ENCODE results near the gene CDKL5.

CDKL5 gene

DNA sequence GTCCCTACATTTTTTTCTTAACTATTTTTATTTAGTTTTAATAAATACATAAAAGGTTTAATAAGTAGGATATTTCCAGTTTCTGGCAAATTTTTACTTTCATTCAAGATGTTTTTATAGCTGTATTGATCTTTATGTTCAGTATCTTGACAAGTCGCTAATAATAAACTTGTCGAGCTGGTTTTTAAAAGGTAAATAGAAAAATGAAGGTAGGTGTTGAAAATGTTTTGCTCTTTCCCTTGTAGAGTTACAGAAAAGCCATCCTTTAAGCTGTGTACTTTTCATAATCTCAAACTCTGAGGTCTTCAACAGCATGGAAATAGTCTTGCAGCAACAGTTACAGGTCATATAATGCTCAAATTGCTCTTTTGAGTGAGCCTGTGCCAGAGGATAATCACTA lies 193.9 kb downstream of the CDKL5 start:
- TF ChIP-seq, protein P1, sequence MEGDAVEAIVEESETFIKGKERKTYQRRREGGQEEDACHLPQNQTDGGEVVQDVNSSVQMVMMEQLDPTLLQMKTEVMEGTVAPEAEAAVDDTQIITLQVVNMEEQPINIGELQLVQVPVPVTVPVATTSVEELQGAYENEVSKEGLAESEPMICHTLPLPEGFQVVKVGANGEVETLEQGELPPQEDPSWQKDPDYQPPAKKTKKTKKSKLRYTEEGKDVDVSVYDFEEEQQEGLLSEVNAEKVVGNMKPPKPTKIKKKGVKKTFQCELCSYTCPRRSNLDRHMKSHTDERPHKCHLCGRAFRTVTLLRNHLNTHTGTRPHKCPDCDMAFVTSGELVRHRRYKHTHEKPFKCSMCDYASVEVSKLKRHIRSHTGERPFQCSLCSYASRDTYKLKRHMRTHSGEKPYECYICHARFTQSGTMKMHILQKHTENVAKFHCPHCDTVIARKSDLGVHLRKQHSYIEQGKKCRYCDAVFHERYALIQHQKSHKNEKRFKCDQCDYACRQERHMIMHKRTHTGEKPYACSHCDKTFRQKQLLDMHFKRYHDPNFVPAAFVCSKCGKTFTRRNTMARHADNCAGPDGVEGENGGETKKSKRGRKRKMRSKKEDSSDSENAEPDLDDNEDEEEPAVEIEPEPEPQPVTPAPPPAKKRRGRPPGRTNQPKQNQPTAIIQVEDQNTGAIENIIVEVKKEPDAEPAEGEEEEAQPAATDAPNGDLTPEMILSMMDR (IDR thresholded peaks at IDR 0.05; ENCODE audit: low read depth, low read length, missing control alignments): no peak
- no peak overlapping the region for H3K4me3 ChIP-seq (ENCODE audit: low read depth, low read length)
- DNase-seq (ENCODE audit: low read depth): no peak

DNA sequence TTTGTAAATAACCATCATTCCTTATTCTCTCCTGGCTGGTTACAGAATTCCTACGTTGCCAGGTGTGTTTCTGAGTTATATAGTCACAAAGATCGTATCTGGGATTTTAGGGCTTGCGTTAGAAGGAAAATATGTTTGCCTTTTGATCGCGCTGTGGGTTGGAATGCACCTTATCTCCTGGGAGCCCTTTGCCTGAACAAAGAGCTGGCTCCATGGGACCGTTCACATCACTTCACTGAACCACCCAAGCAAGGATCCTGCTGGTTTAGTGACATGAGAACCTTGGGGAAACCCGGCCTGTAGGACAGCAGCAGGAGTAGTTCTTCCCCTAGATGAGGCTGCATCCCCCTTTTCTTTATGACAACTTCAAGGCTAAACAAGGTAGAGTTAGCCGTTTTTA lies 194.9 kb downstream of the CDKL5 start:
- TF ChIP-seq, protein P1 (IDR thresholded peaks at IDR 0.05; ENCODE audit: low read depth, low read length, missing control alignments): no peak
- no peak for DNase-seq (ENCODE audit: low read depth)
- no peak overlapping the region for H3K4me3 ChIP-seq (ENCODE audit: low read depth, low read length)

DNA sequence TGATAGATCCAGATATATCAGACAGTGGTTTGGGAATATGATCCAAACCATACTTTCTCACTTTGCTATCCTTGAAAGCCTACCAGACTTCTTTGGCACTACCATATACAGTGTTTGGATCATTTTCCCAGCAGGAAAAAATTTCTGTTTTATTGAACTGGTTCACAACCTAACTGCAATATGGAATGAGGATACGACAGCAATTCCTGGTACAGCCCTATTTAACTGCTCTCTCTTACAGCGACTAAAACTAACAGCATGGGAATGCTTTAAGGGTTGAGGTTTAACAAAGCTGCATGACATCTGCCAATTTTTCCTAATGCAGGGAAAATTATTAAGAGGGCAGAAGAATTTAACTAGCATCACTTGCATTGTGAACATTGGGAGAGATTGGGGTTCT lies 199.2 kb downstream of the CDKL5 start:
- no peak for DNase-seq (ENCODE audit: low read depth)

DNA sequence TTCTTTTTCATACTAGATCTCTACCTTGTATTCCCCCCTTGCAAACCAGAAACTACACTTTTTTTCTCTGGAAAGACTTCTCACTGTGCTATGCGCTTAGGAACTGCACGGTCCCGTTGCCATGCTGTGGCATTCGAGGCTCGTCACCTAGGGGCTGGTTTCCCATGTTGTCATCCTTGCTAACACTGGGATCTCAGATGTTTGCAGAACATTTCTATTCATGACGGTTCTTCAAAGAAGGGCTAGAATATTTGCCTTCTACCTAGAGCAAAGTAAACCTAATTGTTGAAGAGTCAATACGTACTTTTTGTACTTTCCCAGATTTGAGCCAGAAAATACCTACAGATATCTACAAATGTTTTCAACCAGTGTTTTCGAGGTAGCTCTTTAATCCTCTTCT lies 205.5 kb downstream of the CDKL5 start:
- TF ChIP-seq, protein P1 (IDR thresholded peaks at IDR 0.05; ENCODE audit: low read depth, low read length, missing control alignments): no peak
- no peak for DNase-seq (ENCODE audit: low read depth)
- H3K4me3 ChIP-seq (ENCODE audit: low read depth, low read length): no peak overlapping the region

More for the DNA sequence above, 199.2 kb downstream of the CDKL5 start:
- H3K4me3 ChIP-seq (ENCODE audit: low read depth, low read length): no peak overlapping the region
- TF ChIP-seq, protein P1 (IDR thresholded peaks at IDR 0.05; ENCODE audit: low read depth, low read length, missing control alignments): no peak

DNA sequence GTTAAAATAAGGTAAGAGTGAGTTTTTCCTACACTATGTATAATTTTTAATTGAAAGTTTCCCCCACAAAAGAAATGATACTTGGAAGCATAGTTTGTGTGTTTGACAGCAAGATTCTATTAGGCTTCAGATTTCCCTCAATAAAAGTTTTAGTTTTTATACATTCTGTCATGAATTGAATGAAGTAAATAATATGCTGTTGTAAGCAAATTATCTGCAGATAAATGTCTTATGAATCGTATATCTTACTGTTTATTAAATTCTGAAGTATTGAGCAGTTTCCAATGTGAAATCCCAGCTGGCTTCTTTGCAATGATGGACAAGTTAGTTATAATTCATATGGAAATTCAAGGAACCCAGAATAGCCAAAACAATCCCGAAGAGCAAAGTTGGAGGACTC lies 213.0 kb downstream of the CDKL5 start:
- TF ChIP-seq, protein P1 (IDR thresholded peaks at IDR 0.05; ENCODE audit: low read depth, low read length, missing control alignments): no peak
- no peak for DNase-seq (ENCODE audit: low read depth)
- H3K4me3 ChIP-seq (ENCODE audit: low read depth, low read length): no peak overlapping the region

DNA sequence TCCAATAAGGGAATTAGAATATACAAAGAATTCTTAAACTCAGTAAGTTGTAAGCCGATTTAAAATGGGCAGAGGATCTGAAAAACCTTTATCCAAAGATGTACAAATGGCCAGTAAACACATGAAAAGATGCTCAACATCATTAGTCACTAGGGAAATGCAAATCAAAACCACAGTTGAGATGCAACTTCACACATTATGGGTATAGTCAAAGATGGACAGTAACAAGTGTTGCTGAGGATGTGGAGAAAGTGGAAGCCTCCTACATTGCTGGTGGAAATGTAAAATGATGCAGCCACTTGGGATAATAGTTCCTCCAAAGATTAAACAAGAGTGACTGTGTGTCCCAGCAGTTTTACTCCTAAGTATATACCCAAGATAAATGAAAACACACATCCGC lies 213.9 kb downstream of the CDKL5 start:
- TF ChIP-seq, protein P1 (IDR thresholded peaks at IDR 0.05; ENCODE audit: low read depth, low read length, missing control alignments): no peak
- H3K4me3 ChIP-seq (ENCODE audit: low read depth, low read length): no peak overlapping the region
- no peak for DNase-seq (ENCODE audit: low read depth)

DNA sequence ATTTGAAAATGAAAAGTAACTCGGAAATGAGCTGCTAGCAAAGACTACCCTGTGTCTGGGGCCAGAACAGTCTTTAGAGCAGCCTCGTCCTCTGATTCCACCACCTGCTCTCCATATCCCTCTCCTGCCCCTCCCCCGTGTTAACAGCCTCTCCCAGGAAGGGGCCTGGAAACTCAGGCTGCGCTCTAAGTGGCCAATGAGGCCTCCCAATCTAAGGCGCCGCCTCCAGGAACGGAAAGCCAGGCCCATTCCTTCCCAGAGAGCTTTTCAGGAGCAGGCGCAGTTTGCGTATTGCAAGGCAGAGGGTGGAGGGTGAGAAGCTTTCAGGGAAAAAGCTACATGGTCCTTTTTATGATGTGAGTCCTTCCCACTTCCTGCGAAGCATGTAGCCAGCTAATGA lies 215.3 kb downstream of the CDKL5 start:
- no peak overlapping the region for H3K4me3 ChIP-seq (ENCODE audit: low read depth, low read length)
- DNase-seq (ENCODE audit: low read depth): no peak
- TF ChIP-seq, protein P1 (IDR thresholded peaks at IDR 0.05; ENCODE audit: low read depth, low read length, missing control alignments): no peak
